Measurements from ENCODE around the gene SCARB2.
A peak's percentile ranks its signal among the peaks of the same experiment; 100 is the strongest.

SCARB2 gene

DNA sequence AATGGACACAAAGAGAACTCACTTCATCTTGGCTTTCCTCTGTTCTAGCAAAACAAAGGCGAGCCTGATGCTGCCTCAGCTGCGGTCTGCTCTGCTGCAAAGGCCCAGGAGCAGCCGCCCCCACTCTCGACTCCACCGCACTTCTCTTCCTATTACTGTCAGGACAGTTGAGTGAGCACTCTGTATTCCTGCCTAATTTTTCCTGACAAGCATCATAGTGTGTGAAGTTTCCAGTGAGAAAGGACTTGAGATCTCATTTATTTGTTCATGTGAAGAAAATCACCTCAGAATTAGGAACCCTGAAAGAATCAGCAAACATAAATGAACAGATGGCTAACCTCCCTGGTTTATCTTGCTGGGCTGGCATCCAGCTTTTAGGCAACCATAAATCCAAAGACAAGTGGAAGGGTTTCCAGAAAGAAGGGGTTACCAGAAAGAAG is 15.6 kb downstream of the SCARB2 start:
- no peak for DNase-seq

DNA sequence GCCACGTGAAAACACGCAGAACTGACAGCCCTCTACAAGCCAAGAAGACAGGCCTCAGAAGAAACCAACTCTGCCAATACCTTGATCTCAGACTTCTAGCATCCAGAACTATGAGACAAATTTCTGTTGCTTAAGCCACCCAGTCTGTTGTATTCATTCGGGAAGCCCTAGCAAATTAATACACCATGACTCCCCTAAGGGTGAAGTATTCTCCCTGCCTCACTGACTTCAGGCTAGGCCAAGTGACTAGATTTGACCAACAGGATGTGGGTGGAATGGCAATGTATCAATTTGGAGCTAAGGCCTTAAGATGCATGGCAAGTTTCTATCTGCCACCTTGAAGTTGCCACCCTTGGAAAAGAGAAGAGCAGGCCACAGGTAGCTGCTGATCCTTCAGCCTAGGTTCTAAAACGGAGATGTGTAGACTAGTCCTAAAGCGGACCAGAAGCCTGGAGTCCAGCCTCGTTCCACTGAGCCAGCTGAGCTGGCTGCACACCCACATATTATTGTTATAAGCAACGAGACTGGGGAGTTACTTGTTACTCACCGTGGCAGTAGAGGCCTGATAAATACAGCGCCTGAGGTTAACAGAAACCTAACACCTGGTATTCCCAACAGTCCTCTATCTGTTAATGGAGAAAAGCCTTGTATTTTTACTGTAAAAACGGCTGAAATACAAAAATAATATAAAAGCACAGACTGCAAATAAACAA is 16.4 kb downstream of the SCARB2 start:
- no peak for DNase-seq

DNA sequence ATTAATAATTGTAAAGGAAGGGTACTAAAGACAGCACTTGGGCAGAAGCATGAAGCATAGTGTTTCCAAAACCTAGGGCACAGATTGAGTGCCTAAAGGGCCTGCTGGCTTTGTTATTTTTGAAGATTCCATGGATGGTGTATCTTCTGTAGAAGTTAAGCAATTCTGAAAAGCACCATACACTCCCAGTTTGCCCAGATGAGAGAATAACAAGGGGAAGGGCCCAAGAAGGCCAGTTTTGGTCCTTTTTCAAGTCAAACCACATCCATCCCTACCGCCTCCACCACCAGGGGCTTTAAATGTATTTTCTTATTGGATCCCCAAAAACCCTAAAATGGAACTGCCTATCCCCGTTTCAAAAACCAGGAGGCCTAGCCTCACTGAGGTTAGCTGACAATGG is 17.2 kb downstream of the SCARB2 start:
- no peak for DNase-seq

DNA sequence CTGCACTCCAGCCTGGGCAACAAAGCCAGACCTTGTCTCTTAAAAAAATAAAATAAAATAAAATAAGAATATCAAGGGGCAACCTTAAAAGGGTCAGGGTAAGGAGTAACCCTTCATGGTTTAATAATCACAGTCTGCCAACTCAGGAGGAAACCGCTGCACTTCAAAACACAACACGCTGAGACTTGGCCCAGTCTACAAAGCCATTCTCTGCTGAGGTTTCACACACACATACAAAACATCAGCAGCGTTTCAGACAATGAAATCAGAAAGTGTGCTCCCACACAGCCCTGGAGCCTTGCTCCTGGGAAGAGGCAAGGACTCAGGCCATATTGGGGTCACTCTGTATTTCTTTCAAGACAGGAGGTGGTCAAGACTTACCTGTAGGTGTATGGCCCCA is 18.3 kb downstream of the SCARB2 start:
- DNase-seq = no peak

DNA sequence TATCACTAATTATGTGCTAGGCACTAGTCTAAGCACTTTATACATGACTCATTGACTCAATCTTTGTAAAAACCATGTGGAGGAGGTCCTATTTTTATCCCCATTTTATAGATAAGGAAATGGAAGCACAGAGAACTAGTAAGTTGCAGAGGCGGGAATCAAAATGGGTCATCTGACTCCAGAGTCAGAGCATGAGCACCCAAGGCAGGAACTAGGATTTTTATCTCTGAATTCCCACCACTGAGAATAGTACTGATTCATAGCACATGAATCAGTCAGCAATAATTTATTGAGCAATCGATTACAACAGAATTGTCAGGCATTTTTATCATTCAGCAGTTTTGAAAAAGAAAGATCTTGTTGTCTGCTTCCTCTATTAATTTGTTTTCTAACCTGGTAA is 19.3 kb downstream of the SCARB2 start:
- DNase-seq = no peak

DNA sequence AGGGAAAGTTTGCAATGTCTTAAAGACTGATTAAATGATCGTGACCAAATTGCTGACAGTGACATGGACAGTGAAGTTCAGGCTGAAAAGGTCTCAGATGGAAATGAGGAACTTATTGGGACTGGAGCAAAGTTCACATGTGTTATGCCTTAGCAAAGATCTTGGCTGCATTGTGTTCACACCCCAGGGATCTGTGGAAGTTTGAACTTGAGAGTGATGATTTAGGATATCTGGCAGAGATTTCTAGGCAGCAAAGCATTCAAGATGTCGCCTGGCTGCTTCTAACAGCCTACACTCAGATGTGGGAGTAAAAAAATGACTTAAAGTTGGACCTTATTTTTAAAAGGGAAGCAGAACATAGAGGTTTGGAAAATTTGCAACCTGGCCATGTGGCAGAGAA is 21.4 kb downstream of the SCARB2 start:
- DNase-seq = no peak

DNA sequence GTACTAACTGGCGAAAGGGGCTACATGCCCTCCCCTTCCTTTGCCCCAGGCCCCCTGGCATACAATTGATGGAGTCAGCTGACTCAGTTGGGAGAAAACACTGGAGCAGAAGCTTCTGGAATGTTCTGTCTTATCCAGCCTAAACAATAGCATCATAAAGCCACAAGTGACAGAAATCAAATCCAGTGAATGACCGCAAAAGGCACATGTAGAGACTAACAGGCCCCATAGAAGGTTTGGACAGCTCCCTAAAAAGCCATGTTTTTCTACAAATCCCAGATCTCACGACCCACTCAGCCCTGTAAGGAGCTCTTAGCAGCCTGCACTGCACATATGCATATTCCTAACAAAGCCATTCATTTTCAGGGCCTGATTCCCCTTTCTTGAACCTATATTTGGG is 25.1 kb downstream of the SCARB2 start:
- DNase-seq = no peak

DNA sequence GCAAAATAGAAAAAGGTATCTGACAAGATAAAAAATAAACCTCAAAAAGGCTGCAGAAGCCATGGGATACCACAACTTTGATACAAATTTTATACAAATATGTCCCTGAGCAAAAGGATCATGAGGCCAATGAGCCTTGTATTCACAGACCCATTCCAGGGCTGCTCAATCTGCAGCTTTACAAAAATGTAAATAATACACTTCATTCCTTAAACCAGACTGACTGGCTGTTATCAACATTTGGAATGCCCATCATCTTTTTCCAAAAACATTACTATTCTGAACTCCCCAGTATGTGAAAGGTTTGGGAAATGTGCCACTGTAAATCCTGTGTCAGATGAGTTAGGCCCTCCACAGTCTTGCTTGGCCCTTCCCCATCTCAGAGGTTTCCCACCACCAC is 25.5 kb downstream of the SCARB2 start:
- no peak for DNase-seq

DNA sequence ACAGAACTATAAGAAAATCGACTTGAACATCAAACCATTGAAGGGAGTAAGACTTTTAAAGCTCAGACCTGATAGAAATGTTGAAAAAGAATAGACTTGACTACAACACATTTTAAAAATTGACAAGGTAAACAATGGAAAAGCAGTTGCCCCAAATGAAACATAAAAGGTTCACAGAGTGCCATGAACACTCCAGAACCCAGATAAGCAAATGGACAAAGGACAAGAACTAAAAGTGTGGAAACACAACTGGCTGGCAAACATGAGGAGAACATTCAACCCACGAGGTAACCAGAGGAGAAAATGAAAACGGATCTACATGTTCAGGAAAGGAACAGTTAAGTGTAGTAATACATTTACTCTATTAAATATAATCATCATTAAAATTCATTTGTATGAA is 26.5 kb downstream of the SCARB2 start:
- no peak for DNase-seq

DNA sequence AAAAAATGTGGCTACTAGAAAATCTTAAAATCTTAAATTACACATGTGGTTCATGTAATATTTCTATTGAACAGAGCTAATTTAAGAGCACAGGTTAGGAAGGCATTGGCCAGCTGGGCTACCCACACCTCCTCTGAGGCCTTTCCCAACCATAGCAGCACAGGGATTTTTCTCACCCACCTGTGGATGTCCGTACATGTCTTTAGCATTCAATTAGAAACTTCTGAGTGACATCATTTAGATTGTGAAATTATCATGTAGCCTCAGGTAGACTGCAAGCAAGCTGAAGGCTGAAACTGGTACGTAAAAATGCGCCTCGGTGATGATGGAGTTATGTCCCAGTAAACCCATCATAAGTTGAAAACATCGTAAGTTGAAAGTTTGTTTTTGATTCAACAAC is 31.2 kb downstream of the SCARB2 start:
- DNase-seq = no peak

DNA sequence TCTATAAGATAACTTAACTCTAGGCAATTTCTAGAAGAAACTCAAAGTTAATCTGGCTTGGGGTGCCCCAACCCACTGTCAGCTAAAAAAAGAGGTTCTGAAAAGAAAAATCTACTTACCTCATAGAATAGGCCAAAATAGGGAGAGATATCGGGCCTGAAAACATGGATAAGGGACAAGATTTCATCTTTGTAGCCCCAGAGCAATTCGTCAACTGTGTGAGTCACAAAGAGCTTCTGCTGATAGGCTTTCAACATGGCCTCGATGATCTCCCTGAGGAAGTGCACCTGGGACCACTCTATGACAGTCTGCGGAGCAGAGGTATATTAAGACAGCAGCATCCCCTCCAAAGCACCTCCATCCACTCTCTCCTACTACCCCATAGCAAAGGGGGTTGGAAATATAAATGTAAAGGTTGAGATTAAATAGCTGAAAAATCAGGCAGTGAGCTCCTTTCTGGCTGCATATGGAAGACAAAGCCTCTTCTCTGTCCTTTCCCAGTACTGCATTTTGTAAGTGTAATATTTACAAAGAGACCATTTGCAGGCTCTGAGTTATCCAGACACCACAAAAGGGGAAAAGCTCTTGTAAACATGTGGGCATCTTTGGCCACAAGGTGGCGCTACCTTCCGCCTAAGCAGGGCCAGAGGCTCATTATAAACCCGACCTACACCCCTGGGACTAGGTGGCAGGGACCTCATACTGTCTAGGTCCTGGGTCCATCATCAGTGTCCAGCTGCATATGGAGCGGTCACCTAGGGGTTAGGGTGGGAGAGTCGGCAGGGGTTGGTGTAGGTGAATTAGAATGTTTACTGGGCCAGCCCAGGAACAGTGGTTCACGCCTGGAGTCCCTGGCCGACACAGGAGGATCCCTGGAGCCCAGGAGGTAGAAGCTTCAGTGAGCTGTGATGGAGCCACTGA is 34.0 kb downstream of the SCARB2 start:
- DNase-seq = peak; percentile 82 to 87

DNA sequence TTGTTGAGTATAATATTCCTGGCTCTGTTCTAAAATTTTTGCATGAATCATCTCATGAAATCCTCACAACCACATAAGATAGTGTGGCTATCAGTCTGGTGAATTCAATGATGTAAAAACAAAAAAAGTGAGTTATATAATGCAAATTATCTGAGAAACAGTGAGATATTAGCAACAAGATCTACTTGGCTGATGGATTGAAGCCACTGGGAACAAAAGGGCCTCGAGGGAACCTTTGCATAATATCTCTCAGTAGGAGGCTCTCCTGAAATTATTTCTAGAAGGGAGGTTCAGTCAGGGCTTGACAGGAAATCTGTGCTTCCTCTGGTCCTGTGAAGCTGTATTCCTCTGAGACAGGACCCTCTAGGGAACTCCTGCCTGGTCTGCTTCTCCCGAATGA is 35.3 kb downstream of the SCARB2 start:
- no peak for DNase-seq

DNA sequence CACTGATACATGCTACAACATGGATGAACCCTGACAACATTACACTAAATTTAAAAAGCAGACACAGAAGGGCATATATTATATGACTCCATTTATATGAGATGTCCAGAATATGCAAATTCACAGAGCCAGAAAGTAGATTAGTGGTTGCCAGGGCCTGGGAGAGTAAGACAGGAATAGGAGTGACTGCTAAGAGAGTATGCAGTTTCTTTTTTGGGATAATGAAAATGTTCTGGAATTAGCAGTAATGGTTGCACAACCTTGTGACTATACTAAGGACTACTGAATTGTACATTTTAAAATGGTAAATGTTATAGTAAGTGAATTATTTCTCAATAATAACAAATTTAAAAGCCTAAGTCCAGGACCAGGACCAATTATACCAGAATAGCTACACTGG is 35.9 kb downstream of the SCARB2 start:
- no peak for DNase-seq

DNA sequence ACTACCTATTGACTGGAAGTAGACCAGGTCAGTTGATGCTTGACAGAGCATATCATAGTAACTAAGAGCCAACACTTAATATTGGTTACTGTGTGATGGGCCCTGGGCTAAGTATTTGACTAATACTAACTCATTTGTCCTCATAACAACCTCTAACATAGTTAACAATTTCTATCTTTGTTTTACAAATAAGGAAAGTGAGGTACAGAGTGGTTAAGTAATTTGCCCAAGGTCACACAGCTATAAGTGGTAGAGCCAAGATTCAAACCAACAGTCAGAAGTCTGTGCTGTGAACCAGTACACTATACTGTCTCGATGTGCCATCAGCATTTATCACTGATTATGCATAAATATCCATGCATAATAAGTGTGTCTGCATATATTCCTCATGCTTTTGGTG is 38.3 kb downstream of the SCARB2 start:
- DNase-seq = no peak

DNA sequence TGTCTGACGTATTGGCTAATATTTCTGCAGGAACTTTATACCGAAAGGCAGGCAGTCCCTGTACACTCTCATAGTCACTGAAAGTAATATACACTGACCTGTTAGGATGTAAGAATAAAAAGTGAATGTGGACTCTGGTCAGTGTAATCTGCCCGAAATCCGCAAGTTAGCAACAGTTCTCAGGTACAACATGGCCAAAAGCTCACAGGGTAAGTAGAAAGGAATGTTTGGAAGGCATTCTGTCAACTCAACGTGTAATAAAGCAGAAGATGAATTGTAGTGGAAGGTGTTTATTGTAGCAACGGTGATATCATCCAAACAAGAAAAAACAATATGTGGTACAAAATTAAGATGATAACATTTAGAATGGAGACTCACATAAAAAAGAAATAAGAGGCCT is 39.4 kb downstream of the SCARB2 start:
- no peak for DNase-seq

DNA sequence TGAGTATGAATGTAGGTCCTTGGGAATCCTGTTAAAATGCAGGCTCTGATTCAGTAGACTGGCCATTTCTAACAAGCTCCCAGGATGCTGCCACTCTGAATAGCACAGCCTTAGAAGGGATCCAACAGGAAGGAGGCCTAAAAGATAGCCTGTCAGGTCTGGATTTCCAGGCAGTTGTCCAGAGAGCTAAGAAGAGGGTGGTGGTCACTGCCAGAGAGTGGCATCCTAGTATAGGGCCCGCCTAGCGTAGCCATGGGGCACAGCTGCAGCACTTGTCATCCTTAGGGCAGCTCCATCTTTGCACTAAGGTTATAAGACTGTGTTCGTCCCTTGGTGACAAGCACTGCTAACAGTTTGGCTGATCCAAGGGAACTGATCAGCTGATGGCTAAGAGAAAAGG is 44.9 kb downstream of the SCARB2 start:
- no peak for DNase-seq

DNA sequence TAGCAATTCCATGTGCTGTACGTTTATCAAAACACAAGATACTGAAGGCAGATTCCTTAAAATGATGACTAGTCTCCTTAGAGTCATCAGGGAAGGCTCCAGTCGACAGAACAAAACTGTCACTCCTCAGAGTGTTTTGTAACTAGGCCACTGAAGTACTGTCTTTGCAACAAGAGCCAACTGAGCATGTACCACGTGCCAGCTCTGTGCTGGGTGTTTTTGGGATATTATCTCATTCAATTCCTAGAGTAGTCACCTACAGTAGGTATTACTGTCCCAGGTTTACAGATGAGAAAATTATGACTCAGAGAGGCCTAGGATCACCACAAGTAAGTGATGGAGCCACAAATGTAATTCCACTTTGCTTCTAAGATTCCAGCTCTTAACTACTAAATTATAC is 47.1 kb downstream of the SCARB2 start:
- DNase-seq = no peak

DNA sequence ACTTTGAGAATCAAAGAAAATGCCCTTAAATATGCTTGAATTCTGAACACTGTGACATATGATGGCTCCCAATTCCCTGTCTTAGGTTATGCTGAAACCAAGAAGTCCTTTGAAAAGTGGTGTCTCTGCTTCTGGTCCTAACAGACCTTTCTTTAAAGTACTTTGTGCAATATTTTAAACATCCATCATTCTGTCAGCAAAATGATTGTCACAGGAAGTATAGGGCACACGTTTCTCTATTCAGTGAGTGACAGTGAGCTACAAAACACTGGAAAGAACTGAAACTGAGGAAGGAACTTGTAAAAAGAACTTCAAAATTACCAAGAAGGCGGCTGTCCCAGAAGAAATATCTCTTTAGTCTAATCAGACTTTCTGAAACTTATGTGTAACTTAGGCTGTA is 53.3 kb downstream of the SCARB2 start:
- DNase-seq = no peak

DNA sequence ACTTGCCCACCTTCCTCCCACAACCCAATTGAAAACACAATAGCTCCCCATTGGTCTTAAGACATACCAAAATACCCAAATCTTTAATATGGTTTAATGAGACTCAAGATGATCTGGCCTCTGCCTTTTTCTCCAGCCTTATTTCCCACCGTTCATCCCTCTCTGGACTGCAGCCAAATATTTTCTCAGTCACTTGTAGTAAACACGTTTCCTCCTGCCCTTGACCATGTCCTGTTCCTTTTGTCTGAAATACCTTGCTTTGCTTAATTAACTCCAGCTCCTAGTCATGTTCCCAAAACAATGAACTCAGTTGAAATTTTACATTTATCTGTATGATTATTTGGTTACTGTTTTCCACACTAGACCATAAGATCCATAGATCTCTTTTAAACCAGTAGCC is 57.0 kb downstream of the SCARB2 start:
- no peak for DNase-seq

DNA sequence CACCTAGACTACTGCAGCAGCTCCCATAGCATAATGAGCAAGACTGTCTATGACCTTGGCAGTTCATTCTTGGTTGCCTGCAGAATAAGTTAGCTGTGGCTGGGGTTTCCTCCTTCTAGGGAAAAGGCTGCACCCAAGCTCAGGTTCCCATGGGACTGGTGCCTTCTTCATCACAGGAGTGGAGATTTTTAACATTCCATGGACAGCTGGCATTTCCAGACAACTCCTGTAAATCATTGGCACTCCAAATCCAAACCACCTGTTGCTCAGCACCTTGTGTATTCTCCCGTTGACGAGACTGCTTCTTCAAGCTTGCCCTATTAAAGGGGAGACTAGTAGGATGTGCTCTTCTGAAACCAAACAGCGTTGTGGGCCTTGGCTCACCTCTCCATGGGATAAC is 57.6 kb downstream of the SCARB2 start:
- DNase-seq = no peak

DNA sequence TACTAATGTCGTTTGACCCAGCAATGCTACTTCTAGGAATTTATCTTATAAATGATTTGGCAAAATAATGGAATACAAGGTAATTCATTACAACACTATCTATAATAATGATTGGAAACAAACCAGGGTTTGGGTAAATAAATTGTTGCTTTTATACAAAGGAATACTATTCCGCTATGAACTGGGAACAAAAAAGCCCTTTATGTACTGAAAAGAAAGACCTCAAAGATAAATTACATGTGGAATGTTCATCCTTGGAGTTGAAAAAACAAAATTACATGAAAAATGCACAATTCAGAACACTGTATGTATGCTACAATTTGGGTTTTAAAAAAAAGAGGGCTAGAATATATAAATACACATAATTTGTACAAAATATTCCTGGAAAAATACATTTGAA is 60.3 kb downstream of the SCARB2 start:
- no peak for DNase-seq

DNA sequence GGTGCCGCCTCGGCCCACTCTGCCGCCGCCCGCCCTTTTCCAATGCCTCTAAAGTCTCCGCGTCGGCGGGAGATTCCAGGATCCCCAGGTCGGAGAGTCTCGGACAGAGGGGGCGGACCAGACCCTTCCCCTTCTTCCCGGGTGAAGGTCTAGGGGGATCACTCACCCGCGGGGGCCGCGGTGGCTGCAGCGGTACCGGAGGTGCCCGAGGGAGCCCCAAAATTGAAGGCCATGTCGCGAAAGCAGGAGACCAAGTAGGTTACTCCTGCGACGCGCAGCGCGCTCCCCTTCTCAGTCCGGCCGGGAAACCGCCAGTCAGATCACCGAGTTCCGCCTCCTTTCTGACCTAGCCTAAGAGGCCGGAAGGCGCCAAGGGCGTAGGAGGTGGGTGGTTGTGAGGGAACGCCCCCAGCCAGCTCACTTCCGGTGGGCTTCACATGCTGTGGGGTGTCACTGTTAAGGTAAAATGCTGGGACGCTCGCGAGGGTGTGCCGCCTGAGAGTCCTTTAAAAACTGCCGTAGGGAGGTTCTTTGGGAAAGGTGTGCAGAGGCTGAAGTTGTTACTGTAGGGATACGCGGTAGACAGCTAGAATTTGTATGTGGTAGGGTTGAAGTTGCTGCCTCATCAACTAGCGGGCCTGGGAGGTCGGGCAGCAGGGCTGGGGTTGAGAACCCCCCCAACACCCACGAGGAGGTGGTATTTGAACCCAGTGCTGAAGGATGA is 65.3 kb downstream of the SCARB2 start, which contains the start of gene NUP54:
Gene NUP54 (minus strand): TSS at position 256 of the 724 bp plus-strand sequence. CDS start 23 bp downstream, at position 233.
- peak; percentile 93 to 94 for DNase-seq

DNA sequence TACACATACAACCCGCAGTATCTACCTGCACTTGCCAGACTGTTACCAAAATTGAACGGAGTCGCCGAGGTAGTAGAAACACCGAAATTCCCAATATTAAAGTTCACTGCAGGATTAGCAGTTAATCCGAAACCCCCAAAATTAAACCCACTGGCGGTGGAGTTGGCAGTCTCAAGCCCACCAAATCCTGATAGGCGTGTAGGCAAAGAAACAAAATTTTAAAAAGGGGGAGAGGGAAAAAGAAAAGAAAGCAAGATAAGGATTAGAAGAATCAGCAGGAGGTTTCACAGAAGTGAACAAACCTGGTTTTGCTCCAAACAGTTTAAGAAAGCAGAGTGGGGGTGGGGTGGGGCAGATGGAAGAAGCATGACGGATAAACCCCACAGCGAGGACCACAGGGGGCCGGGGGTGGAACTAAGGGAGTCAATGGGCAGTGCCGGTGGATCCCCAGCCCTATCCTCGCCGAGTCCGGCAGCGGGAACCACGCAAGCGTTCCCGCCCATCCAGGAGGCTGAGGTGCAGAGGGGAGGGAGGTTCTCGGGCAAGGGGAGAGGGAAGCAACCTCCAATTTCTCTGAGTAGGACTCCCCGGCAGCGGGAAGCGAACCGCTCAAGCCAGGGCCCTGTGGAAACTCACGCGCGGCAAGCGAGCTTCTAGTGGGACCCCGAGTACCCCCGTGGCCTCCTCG is 66.0 kb downstream of the SCARB2 start:
- DNase-seq = peak; percentile 24 to 36
